NOMO-1 treated with dmso at 0.1 percent for 144 hours (cell line): ENCODE measurements around the gene TTPAL.

Experiments used
- DNase-seq: peaks from one replicate; lab custom pipeline; 2025; ENCODE audit not compliant: unreplicated experiment; lab: John Stamatoyannopoulos, UW

Gene TTPAL

DNA sequence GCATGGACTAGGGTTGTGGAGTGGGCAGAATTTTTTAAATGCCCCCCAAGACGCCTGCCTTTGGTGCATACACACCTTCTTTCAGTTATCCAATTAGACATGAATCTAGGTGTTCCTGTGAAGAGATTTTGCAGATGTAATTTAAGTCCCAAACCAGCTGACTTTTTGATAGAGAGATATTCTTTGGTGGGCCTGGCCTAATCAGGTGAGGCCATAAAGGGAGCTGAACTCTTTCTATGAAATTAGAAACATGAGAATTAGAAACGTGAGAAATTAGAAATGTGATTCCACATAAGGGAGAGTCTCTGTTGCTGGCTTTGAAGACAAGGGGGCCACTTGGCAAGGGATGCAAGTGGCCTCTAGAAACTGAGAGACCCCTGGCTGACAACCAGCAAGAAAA lies 36.4 kb upstream of the TTPAL start:
- DNase-seq, result no peak

DNA sequence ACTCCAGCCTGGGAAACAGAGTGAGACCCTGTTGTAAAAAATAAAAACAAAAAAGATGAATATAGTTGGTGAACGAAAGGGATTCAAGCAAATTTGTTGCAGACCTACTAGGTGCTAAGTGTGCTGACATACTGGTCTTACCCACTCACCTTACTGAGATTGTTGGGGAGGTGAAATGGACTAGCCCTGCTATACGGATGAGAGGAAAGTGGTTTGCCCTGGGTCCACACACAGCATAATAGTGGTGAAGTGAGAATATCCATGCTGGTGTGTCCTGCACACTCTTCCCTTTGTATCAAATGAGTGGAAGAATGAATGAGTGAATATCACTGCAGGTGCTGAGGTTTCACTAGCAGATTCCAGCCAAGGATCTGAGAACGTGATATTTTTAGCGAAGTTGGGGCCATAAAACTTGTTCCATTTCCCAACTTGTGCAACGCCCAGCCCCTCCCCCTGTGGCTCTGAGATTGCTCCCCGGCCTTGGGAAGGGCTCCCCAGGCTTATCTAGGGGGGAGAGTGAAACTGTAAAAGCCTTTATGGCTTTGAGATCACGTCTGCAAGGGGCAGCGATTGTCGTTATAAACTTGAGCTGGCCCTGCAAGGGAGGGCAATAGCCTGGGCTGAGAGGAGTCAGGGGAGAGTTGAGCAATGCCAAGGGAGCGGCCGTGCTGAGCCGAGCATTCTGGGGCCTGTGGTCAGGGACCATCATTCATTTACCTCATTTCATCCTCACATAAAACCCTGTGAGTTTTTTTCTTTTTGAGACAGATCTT lies 33.2 kb upstream of the TTPAL start:
- DNase-seq, result peak; percentile 90

DNA sequence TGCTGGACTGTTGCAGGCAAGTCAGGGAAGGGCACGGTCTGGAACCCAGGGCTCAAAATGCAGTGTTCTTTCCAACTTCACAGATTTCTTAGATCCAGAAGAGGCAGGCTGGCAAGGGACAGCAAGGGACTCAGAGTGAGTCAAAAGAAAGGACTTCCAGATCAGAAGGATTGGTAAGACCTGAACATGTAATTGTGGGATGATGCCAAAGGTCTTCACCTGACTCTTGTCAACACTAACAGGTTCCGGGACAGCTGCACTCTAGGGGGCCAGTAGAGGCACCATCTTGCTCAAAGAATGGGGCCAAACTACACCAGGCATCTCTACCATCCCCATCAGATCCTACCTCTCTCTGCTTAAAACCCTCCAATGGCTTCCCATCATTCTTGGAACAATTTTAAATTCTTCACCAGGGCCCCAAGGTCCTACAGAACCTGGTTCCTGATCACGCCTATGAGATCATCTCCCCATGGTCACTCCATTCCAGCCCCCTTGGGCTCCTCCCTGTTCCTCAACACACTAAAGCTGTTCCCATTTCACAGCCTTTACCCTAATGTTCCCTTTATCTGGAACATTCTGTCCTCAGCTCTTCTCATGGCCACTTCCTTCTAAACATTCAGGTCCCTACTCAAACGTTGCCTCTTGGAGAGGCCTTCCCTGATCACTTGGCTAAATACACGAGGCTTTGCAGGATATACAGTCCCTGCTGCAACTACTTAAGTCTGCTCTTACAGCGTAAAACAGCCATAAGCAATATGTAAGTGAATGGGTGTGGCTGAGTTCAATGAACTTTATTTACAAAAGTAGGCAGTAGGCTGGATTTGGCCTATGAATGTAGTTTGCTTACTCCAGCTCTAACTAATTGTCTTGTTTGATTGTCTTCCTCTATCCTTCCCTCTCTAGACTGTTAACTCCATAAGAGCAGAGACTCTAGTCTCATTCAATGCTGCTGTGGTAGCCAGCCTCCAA lies 29.6 kb upstream of the TTPAL start:
- DNase-seq, result no peak

DNA sequence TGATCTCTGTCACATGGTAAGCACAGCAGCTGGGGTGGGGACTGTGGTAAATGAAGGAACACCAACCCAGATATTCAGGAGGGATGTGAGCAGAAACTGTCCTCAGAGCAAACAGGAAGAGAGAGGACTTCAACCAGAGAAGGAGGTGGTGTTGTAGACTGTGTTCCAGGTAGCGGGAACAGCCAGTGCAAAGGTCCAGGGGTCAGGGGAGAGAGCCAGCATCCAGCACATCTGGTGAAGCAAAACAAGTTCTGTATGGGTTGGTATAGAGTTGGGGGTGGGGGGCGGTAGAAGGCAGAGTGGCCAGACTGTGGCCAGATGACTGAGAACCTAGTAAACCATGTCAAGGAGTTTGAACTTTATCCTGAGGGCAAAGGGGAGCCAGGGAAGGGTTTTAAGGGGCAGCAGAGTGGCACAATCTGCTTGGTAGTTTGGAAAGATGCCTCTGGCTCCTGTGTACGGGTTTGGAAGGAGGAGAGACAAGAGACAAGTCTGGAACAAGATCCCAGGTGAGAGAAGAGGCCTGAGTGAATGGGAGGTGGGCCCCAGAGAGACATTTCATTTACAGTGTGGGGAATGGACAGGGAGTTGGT lies 27.8 kb upstream of the TTPAL start:
- no peak for DNase-seq

DNA sequence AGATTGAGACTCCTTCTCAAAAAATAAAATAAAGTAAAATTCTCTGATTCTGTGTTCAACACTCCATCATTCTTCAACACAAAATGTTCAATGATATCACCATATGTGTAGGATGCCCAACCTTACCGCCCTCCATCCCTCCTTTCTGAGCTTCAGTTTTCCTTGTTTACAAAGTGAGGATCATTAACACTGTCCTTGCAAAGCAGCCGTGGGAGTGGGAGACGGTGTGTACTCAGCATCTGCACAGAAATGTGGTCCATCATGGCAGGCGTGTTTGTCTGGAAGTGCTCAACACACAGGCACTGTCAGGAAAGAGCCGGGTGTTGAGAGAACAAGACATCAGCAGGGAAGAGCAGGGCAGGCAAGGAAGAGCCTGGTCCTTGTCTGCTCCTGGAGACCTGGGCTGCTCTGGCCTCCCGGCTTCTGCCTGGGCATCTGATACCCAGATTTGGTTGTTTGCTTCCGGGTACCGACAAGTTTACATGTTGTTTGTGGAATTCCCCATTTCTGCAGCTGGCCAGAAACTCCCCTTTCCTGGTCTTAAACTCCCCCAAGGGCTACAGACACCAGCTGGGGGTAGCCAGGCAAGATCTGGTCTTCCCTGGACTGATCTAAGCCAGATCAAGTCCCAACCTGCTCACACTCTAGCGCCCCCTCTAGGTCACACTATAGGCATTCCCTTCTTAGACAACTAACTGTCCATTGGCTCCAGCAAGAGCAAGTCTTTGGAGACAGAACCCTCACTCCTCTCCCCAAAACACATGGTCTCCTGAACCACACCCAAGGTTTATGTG lies 26.7 kb upstream of the TTPAL start:
- DNase-seq, result peak; percentile 29

DNA sequence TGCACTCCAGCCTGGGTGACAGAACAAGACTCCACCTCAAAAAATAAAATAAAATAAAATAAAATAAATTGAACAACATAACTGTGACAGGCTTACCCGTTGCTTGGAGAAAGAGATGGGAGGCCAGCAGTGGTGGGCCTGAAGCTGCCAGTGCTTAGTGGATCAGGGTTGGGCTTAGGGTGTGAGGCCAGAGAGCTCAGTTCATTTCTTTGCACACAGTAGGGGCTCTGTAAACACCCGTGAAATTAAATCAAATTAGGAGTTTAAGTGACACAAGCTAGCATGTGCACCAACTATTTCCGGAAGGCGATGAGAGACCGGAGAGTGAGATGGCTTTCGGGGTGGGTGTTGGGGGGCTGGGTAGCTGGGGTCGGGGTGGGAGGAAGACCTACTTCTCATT lies 25.8 kb upstream of the TTPAL start:
- no peak for DNase-seq

DNA sequence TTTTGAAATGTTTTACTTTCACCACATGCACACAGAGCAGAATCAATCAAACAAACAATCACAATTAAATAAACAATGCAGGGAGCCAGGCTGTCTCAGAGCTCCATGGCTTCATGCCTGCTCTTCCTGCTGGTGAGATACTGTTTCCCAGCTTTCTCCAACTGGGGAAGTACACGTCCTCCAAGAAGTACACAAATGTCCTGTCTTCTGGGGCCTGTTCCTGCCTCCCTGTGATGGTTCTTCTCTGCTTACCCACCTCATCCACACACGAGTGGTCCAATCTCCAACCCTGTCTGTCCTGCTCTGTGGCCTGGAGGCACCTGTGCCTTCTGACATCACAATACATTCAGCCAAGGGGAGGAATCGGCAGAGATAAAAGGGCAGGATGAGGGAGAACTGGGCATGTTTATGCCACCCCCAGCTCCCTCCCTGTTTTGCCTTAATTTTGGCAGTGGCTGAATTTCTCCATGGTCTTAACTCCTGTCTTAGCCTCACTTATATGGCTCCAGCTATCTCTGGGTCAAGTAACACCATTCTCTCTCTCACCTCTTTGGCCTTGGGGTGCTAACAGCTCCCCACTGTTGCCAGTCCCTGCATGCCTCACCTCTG lies 25.3 kb upstream of the TTPAL start:
- DNase-seq, result no peak

DNA sequence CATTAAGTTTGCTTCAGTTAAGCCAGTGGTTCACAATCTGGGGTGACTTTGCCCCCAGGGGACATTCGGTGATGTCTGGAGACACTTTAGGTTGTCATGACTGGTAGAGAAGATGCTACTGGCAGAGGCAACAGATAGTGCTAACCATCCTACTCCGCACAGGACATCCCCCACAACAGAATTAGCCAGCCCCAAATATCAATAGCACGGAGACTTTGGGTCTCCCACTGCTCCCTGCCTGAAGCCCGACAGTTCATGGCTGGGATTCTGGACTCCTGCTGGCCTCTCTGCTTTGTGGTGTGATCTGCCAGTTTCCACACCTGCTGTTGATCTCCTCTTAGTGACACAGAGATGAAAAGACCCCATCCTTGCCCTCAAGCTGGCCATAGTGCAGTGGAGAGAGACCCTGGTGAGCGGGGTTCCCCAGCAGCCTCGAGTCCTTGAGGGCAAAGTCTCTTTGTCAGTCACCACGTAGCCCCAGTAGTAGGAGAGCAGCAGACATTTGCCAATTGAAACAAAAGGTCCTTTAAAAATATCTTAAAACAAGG lies 24.7 kb upstream of the TTPAL start:
- no peak for DNase-seq

DNA sequence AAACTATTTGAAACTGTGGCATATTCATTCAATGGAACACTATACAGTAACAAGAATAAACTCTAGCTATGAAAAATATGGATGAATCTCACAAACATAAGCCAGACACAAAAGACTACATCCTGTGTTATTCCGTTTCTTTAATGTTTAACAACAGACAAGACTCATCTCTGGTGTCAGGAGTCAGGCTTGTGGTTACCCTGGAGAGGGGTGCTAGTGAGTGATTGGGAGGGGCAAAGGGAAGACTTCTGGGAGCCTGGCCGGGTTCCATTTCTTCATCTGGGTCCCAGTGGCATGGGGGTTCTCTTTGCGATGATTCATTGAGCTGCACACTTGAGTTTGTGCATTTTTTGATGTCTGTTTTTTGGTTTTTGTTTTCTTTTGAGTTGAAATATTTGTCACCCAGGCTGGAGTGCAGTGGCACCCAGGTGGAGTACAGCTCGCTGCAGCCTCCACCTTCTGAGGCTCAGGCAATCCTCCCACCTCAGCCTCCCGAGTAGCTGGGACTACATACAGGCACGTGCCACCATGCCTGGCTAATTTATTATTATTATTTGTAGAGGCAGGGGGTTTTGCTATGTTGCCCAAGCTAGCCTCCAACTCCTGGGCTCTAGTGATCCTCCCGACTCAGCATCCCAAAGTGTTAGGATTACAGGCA lies 21.2 kb upstream of the TTPAL start:
- no peak for DNase-seq

DNA sequence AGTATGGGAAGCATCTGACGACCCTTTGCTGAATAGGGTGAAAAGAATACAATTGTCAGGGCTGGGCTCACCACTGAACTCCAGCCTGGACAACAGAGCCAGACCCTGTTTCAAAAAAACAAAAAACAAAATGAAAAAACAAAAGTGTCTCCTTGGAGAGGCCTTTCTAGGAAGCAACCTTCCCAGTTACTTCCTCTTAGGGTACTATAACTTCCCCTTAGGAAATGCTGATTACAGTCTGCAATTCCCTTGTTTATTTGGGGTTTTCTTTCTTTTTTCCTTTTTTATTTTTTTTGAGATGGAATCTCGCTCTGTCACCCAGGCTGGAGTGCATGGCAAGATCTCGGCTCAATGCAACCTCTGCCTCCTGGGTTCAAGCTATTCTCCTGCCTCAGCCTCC lies 20.5 kb upstream of the TTPAL start:
- peak; percentile 3 for DNase-seq

DNA sequence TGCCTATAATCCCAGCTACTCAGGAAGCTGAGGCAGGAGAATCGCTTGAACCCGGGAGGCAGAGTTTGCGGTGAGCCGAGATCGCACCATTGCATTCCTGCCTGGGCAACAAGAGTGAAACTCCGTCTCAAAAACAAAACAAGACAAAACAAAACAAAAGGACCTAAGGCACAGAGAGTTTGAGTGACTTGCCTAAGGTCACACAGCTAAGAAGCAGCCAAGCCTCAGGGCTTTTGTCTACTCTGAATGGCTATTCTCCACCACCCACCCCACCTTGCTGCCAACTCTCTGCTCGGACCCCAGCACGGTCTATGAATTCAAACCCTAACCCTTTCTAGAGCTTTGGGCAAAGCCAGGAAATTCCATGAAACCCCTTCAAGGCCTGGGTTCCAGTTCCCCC lies 19.1 kb upstream of the TTPAL start:
- DNase-seq, result no peak

DNA sequence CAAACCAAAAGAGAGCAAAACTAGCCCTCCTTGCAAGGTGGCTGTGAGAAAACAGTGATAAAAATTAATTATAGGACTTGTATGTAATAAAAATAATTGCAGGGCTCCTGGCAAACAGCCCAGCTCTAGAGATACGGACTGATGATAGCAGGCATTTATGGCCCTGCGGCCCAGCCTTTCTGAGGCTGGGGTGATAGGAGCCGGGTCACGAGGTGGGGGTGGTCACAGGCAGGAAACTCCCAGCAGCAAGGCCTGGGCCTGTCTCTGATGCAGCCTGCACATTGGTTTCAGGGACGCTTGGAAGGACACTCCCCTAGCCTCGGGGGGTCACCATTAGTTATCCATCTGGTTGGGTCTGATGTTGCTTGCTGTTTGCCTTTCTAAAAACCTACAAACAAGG lies 18.7 kb upstream of the TTPAL start:
- no peak for DNase-seq

DNA sequence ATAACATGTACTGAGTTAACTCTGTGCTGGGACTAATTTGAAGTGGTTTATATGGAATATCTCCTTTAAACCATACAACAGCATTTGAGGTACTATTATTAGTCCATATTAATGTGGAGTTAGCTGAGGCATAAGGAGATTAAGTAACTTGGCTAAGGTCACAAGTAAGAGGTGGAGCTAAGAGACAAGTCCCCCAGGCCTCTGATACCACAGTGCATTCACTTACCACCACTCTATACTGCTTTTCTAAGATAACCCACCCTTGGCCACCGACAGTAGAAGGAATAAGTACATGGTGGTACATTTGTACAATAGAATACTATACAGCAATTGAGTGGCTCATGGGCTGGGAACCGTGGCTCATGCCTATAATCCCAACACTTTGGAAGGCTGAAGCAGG lies 16.4 kb upstream of the TTPAL start:
- DNase-seq, result no peak

DNA sequence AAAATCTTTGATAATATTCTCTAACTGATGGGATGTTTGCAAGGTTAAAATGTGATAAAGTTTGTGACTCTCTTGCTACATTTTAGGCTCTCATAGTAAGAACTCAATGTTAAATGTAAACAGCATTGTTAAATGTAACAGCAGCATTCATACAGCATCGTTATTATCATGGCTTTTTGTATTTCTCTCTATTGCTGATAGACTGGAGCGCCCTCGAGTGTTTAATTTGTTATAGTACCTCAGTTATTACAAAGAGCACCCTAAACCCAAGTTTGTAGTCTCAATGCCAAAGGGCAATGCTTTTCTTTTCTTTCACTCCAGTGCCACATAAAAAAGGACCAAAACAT lies 14.9 kb upstream of the TTPAL start:
- DNase-seq, result peak; percentile 18

DNA sequence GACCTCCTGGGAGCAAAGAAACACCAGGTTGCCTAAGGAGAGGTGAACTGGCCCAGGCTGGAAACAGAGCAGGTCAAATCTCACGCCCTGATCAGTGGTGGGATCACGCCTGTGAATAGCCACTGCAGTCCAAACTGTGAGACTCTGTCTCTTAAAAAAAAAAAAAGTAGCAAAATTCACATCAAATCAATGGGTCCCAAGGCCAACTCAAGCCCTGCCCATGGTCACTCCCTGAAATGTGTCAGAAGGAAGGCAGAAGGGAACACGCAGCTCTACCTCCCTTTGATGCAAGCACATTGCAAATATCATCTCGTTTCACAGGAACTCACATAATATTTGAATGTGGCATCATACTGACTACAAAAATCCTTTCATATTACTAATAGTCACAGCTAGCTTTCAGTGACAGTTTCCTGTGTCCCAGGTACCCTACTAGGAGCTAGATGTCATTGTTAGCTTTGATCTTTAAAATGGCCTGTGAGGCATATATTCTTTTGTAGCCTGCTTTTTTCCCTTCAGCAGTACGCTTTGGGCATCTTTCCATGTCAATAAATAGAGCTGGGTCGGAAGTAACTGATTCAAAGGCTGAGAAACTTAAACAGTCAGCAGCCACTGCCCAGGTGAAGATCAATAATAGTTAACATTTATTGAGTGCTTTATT lies 14.4 kb upstream of the TTPAL start:
- DNase-seq, result no peak

DNA sequence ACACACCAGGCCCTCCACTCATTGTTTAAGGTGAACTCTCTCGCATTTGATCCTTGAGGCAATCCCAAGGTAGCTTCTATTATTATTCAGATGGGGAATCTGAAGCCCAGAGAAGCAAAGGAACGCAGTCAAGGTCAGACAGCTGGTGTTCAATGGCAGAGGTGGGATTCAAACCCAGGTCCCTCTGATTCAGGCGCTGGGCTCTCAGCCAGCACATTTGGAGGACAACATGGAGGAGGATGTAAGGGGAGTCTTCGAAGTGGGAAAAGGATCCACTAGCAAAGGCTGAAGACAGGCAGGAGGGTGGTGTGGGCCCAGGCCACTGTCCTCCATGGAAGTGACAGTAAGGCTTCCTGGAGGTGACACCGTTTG lies 13.9 kb upstream of the TTPAL start:
- DNase-seq, result no peak

DNA sequence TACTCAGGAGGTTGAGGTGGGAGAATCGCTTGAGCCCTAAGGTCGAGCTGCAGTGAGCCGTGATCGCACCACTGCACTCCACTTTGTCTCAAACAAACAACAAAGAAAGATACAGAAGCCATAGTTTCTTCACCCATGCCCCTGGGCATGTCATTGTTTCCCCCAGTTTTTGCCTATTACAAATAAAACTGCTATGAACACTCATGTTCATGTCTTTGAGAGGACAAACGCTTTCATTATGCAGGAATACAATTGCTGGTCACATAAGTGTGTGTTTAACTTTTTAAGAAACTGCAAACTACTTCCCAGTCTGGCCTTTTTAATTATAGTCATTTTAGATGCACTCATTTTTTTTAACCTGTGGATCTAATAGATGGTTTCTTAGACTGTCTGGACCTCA lies 12.2 kb upstream of the TTPAL start:
- no peak for DNase-seq

DNA sequence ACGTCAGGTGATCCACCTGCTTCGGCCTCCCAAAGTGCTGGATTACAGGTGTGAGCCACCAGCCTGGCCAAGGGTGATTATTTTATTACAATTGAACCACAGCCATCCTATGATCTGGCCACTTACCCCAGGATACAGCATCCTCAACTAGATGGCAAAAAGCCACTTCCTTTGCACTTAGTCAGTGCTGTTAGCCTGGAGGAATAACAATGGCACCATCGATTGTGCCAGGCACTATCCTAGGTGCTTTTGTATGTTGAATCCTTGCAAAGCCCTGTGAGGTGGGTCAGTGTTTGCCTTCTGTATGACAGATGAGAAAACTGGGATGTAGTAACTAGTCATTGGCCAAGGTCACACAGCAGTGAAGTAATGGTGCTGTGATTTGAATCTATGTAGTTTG lies 11.2 kb upstream of the TTPAL start:
- DNase-seq, result no peak

DNA sequence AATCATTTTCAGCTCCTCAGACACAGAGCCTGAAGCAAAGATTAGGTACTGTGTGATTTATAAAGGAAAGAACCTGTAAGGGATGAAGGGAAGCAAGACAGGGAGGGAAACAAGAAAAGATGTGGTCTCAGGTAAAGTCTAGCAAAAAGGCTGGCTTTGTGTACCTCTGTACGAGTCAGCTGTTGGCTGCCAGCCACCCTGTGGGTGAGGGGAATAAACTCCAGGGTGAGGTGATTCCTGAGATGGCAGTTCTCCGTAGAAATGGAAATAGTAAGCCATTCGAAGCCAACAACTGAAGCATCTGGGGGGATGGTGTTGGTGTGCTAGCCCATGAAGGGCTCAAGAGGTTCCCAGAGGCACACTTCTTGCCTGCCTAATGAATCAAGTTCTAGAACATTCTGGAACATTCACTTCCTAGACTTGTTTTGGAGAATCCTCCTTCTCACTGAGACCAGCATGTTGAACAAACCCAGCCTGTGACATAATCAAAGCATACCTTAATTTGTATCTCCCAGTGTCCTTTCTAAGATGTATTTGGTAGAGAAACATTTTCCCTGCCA lies 10.6 kb upstream of the TTPAL start:
- no peak for DNase-seq
